ENCODE measurements around the gene RAD54L2. TPM values are rescaled to one million over a fixed set of nuclear protein-coding genes. Genes with fewer than 3 reads are reported as not detected.

RAD54L2 gene
- total RNA-seq, 1 donor from 2014 or later = 58.1 TPM

Other genes starting within 250 kb of the RAD54L2 start
- gene MANF, start 153.4 kb upstream of the RAD54L2 start, total RNA-seq = 114 TPM in 2 replicates
- 78.8 and 79.4 TPM in 2 replicates for gene RBM15B, start 147.4 kb upstream of the RAD54L2 start, total RNA-seq
- 28.6 and 29.9 TPM in 2 replicates for gene DCAF1, start 38.7 kb upstream of the RAD54L2 start, total RNA-seq
- 20.8 and 23.2 TPM in 2 replicates for gene TEX264, start 132.5 kb downstream of the RAD54L2 start, total RNA-seq
- gene GRM2, start 168.3 kb downstream of the RAD54L2 start, total RNA-seq = 6.6 and 8.3 TPM in 2 replicates
- not detected in 2 replicates for gene IQCF6, start 240.5 kb downstream of the RAD54L2 start, total RNA-seq

All from neural crest cell (in vitro differentiated cells).